22Rv1 (cell line): ENCODE results near the gene SIK2.

Source experiments
- CTCF ChIP-seq: fragments of 450-650 bp; IDR thresholded peaks from 2 replicates; pipeline ENCODE4 v1.5.1; 2017; ENCODE audit warnings: mild to moderate bottlenecking
- ZFX ChIP-seq: fragments of 450-650 bp; IDR thresholded peaks from 2 replicates; pipeline ENCODE4 v1.6.1; 2017; ENCODE audit warnings: antibody characterized with exemption, borderline replicate concordance

GRCh38 chr11:111598148-111598547, 4.1 kb upstream of the SIK2 start:
- TF ChIP-seq ZFX (no peak), CTCF (no peak)
